HG03103 (cell line): ENCODE results near the gene CSNK2A2.

Experiments used
- ATAC-seq: cut with Tn5 transposase; IDR thresholded peaks from one replicate; pipeline ENCODE4 v1.9.1; 2021; ENCODE audit warnings: low read depth; ENCODE audit not compliant: unreplicated experiment

CSNK2A2 gene

DNA sequence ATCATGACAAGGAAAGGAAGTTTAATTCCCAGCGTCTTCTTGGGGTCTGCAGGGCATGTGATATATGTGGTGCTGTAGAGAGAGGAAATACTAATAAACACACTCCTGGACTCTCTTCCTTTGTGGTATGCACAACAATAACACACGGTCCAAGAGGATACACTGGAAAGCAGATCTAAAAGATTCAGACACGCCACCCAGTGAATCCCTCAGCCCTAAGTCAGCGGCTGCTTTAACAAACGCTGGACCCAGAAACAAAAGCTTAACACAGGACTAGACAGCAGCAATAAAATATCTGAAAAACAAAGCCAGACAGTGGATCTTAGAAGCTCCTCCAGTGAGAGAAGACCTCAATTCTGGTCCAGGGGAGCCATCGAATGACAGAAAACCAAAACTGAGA, 81.8 kb downstream of the CSNK2A2 start:
- ATAC-seq: no peak

DNA sequence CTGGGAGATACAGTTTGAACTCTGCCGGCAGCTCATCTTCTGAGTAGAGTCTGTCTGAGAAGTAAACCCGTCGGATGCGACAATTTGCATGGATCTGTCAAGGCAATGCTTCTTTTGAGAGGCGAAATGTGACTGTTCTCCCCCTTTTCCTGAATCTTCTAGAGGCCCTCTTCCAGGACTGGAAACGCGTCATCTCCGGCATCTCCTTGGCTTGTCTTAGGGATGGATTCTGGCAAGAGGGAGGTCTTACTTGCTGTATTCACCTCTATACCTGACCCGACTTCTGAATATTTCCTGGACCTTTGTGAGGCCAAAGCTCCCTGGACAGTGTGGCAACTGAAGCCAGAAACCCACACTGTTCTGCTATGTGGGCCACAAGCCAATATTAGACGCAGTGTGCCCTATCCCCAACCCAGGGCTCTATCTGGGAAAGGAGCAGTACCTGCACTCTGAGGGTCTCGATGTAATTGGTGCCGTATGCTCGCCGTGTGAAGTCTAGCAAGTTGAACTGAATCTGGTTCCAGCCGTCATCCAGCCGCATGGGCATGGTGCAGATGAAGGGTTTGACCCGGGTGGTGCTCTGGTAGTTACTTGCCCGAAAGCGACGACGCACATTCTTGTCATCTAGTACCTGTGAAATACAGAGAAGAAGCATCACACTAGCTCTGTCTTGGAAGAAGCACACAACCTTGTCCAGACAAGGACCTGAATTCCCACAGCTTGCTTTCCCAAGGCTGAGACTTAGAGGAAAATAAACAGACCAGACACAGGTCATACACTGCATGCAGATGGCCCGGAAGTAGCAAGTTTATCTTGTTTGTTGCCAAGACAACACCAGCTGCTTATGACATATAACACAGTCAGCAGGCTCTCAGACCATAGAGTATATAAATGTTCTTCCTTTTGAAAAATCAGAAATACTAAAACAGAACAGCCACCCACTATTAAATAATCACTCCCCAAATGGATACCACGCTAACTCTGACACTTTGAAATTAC, 82.8 kb downstream of the CSNK2A2 start:
- no peak for ATAC-seq

DNA sequence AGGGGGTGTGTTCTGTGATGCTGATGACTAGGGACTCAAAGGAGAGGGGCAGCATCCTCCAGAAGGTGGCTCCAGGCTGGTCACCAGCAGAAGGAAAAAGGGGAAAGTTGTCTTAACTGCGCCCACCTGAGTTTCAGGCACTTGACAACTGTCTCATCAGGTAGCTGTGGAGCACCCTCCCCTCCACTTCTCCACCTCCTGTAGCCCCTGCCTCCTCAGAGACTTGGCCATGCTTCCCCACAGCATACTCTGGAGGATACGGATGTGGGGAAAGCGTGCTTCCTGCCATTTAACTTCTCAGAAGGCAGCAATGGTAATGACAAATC, 86.6 kb downstream of the CSNK2A2 start:
- ATAC-seq: no peak

DNA sequence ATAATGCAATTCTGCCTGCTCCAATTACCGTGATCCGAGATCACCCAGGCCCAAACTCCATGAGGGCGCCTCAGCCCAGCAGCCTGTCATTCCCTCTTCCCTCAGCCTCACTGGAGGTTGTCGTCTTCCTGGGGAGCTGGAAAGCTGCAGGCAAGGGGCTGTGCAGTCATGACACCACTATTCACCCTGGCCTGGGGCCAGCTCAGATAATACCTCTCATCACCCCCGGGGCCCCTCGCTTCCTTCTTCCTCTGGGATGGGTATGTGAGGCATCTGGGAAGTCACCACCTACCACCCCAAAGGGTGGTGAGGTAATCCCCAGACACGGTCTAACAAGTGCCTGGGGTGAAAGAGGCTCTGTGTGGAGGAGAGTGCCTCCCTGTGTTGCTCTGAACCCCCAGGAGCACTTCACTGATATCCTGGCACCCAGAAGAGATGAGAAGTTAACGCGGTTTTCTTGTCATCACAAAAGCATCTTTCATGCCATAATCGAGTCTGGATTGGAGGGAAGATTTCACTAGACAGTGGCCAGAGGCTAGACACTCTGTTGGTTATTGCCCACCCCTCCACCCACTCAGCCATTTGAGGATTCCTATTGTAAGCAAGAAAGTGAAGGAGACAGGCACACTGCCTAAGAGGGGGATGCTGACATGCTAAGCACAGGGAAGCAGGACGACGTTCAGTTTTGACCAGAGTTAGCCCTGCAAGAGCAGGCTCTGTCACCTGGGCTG, 87.2 kb downstream of the CSNK2A2 start:
- ATAC-seq: no peak

DNA sequence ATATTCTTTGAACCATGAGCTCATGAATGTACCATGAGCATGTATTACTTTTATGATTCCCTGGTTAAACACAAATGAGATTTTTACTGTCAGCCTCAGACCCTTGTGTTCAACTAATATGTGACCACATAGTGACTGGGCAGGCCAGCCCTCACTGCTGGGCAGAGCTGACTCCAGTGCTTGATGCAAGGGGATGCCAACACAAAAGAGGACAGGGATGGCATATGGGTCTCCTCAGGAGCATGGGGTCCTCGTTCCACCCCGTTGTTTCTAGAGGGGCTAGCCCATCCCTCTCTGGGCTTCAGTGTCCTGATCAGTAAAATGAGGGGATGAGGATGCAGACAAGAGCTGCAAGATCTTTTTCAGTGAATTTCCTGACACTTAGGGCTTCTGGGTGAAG, 88.0 kb downstream of the CSNK2A2 start:
- no peak for ATAC-seq

DNA sequence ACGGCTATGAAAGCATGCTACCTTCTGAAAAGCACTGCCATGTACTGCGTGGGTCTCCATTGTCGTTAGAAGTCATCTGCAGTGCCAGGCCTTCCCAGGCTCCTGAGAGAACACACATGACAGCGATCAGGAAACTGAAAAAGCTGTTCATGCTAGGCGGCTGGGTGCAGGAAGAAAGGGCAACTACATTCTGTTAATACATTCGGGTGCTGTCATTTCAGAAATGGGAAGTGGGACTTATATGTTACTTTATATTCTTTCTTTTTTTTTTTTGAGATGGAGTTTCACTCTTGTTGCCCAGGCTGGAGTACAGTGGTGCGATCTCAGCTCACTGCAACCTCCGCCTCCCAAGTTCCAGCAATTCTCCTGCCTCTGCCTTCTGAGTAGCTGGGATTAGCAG, 88.6 kb downstream of the CSNK2A2 start:
- ATAC-seq: no peak
